Tongue (tissue), 2 donors: Measurements from ENCODE around the gene PXMP4. TPM values are rescaled to one million over a fixed set of nuclear protein-coding genes. Genes with fewer than 3 reads are reported as not detected.
"Not testable (repeated sequence)": the region's sequence is repeated elsewhere in the genome, so short reads cannot be mapped to it uniquely, and the experiment has no call there.

Experiments
- DNase-seq: peaks from one replicate; pipeline ENCODE4 v3.0.0-alpha.2; 2015
- total RNA-seq: library from RNA; depleted of rRNA; stranded (reverse); fragments of >200 nt; gene quantifications from one replicate; pipeline ENCODE4 v1.2.3, GENCODE V29; 2014

The PXMP4 gene, protein sequence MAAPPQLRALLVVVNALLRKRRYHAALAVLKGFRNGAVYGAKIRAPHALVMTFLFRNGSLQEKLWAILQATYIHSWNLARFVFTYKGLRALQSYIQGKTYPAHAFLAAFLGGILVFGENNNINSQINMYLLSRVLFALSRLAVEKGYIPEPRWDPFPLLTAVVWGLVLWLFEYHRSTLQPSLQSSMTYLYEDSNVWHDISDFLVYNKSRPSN
- 6.7 TPM for total RNA-seq

DNA sequence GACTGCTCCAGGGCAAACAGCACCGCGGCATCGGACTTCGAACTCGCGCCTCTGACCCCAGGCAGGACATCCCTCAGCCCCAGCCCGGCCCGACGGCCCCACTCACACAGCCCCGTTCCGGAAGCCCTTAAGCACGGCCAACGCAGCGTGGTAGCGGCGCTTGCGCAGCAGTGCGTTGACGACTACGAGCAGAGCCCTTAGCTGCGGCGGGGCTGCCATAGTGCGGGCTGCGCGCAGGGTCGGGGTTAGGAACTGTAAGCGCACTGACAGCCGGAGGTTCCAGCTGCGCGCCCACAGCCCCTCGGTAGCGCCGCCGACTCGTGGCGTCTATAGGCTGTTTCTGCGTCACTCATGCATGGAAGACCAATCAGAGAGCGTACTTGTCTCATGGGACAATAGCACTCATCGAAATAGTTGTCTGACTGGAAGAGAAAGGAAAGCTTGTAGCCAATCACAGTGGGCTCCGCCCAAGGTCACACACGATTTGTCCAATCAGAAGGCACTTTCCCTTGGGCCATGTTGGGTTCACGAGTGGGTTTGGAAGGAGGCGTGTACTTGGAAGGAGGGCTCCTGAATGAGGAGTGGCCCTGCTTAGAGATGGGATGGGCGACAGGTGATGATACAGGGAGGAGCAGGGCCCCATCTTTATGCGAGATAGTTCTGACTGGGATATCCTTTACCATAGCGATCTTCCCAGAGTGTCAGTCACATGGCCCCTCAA is at the start of gene PXMP4:
TSS of gene PXMP4 (minus strand) at position 322 of the 721 bp plus-strand sequence. CDS start at position 219, 103 bp downstream.
- peak; percentile 98 for DNase-seq

DNA sequence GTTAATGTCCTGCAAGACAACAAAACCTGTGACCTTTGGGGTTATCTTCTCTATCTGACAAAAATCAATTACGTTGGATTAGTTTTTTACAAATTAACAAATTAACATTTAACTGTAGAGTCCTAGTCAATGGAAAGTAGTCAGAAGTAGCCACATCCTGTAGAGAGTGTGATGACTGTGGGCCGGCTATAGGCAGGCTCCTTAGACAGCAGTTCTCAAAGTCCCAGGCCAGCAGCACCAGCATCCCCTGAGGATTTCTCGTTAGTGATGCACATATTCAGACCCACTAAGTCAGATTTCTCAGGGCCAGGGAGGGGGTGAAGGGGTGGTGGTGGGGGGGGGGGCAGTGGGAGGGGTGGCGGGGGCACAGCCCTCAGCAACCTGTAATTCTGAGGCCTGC is 48.9 kb upstream of the PXMP4 start:
- no peak for DNase-seq

DNA sequence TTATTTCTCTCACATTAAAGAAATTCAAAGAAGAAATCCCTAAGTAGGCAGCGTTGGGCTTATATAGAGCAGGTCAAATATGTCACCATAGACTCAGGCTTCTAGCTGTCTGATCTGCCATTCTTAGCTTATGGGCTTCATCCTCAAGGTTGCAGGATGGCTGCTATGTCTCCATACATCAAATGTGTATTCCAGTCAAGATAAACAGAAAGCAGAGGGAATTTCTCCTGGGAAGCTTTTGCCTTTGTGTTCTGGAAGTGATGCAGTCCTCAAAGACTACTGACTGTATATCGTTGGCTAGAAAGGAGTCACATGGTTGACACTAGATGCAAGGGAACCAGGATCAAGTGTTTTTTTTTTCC is 47.6 kb upstream of the PXMP4 start:
- no peak for DNase-seq

DNA sequence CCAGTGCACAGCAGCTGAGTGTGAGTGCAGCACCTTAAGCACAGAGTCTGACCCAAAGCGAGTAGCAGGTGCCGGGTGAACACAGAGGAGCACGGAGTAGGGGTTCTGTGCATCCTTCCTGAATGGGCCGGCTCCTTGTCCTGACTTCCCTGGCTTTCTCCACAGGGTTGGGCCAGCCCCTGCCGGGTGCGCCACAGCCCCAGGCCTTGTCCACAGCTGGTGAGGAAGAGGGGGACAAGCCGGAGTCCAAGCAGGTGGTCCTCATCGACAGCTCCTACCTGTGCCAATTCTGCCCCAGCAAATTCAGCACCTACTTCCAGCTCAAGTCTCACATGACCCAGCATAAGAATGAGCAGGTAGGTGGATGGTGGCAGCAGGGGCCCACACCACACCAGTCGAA is 46.6 kb upstream of the PXMP4 start:
- DNase-seq: no peak

DNA sequence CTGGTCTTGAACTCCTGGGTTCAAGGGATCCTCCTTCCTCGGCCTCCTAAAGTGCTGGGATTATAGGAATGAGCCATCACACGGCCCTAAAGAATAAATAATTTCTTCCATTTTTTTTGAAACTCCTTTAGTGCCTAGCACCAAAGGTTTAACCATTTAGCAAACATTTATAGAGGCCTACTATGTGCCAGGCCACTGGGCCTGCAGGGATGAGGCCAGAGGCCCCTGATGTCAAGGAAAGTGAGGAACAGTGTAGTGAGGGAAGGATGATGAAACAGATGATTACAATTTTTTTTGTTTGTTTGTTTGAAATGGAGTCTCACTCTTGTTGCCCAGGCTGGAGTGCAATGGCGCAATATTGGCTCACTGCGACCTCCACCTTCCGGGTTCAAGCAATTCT is 45.5 kb upstream of the PXMP4 start:
- DNase-seq: no peak

- no peak for DNase-seq
Measured at GRCh38 chr20:33765099-33765498, 45.0 kb upstream of the PXMP4 start.

- DNase-seq: no peak
Measured at GRCh38 chr20:33761698-33762250, 41.7 kb upstream of the PXMP4 start.

- no peak for DNase-seq
Measured at GRCh38 chr20:33757458-33757857, 37.3 kb upstream of the PXMP4 start.

DNA sequence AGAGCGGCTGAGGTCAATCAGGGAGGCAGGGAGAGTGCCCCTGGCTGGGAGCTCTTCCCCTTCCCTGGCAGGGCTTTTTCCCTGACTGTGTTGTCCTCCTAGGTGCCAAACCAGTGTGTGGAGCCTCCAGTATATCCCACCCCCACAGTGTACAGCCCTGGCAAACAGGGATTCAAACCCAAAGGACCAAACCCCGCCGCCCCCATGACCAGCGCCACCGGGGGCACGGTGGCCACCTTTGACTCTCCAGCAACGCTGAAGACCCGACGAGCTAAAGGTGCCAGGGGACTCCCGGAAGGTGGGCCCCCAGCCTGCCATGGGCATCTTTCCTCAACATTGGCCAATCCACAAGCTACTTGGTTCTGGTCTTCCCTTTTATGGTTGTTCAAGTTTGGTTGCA is 36.9 kb upstream of the PXMP4 start:
- DNase-seq: no peak

DNA sequence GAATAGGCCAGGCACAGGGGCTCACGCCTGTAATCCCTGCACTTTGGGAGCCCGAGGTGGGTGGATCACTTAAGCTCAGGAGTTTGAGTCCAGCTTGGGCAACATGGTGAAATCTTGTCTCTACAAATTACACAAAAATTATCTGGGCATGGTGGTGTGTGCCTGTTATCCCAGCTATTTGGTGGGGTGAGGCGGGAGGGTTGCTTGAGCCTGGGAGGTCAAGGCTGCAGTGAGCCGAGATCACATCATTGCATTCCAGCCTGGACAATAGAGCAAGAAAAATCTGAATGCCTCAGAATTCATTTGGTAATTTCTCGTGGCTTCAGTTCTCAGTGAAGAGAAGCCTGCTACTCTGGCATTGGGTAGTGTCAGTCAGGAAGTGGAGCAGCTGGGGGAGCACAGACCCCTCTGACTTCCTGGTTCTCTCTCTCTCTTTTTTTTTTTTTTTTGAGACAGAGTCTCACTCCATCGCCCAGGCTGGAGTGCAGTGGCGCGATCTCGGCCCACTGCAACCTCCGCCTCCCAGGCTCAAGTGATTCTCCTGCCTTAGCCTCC is 35.9 kb upstream of the PXMP4 start:
- DNase-seq: not testable (repeated sequence)

- no peak for DNase-seq
Measured at GRCh38 chr20:33753763-33754162, 33.7 kb upstream of the PXMP4 start.

- DNase-seq: no peak
Measured at GRCh38 chr20:33753143-33753542, 33.0 kb upstream of the PXMP4 start.

GRCh38 chr20:33751775-33752174 is 31.7 kb upstream of the PXMP4 start:
- DNase-seq: no peak

- no peak for DNase-seq
Measured at GRCh38 chr20:33746325-33746998, 26.4 kb upstream of the PXMP4 start.

DNA sequence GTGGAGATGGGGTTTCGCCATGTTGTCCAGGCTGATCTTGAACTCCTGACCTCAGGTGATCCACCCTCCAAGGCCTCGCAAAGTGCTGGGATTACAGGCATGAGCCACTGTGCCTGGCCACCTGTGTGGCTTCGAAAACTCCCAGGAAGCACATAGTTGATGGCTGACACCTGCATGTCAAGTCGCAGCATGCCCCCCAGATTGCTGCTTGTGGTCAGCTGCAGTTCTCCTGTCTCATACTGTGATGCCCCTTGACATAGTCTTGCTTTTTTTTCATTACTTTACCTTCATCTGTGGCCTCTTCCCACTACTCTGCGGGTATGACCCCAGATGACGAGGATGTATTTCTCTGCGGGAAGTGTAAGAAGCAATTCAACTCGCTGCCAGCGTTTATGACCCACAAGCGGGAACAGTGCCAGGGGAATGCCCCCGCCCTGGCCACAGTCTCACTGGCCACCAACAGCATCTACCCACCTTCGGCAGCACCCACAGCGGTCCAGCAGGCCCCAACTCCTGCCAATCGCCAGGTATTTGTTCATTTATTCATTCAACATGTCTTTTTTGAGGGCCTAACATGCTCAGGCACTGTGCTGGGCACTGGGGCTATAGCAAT is 24.8 kb upstream of the PXMP4 start:
- no peak for DNase-seq

GRCh38 chr20:33744181-33744580 is 24.1 kb upstream of the PXMP4 start:
- no peak for DNase-seq

DNA sequence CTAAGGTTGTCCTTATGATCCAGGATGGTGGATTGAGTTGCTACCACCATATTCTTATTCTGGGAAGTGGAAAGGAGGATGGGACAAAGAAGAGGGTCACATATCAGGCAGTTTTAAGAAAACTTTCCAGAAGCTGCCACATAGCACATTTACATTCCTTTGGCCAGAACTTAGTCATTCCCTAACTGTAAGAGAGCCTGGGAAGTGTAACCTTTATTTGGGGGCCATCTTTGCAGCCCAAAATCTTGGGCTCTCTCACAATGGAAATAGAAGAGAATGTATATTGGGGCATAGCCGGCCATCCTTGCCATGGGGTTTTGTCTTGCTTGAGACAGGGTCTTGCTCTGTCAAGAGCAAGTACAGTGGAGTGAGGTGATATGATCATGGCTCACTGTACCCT is 20.1 kb upstream of the PXMP4 start:
- DNase-seq: no peak

- no peak for DNase-seq
Measured at GRCh38 chr20:33739493-33739892, 19.4 kb upstream of the PXMP4 start.

GRCh38 chr20:33736962-33737361 is 16.9 kb upstream of the PXMP4 start:
- DNase-seq: no peak

GRCh38 chr20:33733654-33734576 is 13.8 kb upstream of the PXMP4 start:
- DNase-seq: peak; percentile 24
